GM12892 (cell line): ENCODE results near the gene CELF1.

Source experiments
- DNase-seq: peaks from one replicate; pipeline ENCODE4 v3.0.0; 2011; ENCODE audit not compliant: insufficient read length
- FAIRE-seq: peaks from 2 replicates; lab custom pipeline; 2011; peaks lifted over from hg19 to GRCh38; lab: Jason Lieb, UNC
- POLR2A ChIP-seq: IDR thresholded peaks from 2 replicates; pipeline ENCODE4 v1.6.1; 2011; ENCODE audit warnings: low read depth, low read length, control low read depth
- POLR2AphosphoS5 ChIP-seq: IDR thresholded peaks from 2 replicates; pipeline ENCODE4 v1.6.1; 2011; ENCODE audit warnings: low read depth, low read length, control low read depth
- TAF1 ChIP-seq: IDR thresholded peaks from 2 replicates; pipeline ENCODE4 v1.6.1; 2011; ENCODE audit warnings: low read depth, mild to moderate bottlenecking, control low read depth, low read length, borderline replicate concordance

CELF1 gene

GRCh38 chr11:47488674-47489394 lies 64.1 kb downstream of the CELF1 start:
- no peak for TF ChIP-seq POLR2A
- no peak for TF ChIP-seq POLR2AphosphoS5
- no peak for TF ChIP-seq TAF1
- DNase-seq (no peak), FAIRE-seq (peak; percentile 36)

DNA sequence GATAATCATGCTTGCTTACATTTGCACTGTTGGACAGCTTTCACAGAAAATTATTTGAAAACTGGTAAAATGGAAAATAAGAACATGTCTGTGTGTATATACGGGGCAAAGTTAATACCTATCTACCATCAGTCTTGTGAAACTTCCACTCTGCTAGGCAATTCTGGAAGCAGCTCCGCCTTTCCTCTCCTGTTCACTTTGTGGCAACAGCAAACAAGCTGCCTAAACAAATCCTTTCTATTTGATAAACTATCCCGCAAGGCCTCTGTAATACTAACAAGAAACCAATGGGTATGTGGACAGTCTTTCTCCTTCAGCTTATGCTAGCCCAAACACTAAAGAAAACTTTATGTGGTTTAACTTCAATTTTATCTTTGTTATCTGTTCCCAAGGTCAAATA lies 64.8 kb downstream of the CELF1 start:
- TF ChIP-seq TAF1, result no peak
- no peak for TF ChIP-seq POLR2A
- TF ChIP-seq POLR2AphosphoS5, result no peak
- FAIRE-seq (no peak), DNase-seq (no peak)

DNA sequence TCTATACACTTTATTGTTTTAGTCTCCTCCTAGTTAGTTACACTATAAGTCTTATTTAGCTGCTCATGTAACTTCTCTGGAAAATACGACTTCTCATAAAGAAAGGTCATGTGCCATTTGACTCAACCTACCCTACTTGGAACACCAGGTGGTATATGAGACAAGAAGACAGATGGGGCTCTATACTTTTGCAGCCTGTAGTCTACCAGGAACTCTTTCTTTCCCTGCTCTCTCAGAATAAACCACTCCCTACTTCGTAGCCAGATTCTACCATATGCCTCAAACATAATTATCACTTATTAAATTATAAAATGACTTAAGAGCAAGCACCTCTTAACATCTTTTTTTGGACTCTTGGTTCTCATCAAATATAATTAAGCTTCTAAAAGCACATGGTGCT lies 65.5 kb downstream of the CELF1 start:
- no peak for TF ChIP-seq TAF1
- TF ChIP-seq POLR2AphosphoS5, result no peak
- TF ChIP-seq POLR2A, result no peak
- DNase-seq (no peak), FAIRE-seq (no peak)

DNA sequence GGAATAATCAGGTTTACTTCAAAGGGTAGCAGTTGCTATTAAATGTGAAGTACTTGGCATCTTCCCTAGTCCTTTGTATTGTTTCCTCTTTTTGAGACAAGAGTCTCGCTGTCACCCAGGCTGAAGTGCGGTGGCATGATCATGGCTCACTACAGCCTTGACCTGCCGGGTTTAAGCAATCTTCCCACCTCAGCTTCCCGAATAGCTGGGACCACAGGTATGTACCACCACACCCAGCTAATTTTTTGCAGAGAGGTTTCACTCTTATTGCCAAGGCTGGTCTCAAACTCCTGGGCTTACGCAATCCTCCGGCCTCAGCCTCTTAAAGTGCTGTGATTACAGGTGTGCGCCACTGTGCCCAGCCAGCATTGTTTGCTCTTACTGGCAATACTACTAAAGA lies 67.8 kb downstream of the CELF1 start:
- DNase-seq (no peak), FAIRE-seq (no peak)
- no peak for TF ChIP-seq POLR2AphosphoS5
- TF ChIP-seq POLR2A, result no peak
- no peak for TF ChIP-seq TAF1

DNA sequence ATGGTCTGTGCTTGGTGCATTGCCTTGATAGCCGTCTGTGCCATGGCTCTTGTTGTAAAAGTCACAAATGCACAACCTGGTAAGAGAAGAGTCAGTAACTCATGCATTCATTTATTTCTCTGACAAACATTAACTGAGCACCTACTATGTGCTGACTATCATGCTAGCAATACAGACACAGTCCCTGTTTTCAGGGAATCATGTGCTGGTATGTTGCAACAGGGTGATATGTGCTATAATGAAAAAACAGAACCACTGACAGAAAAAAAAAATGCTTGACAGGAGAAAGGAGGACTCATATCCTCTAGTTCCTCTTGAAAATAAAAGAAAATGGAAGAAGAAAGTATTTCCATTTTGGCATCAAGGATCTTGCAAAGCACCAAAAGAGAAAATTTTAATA lies 69.5 kb downstream of the CELF1 start:
- no peak for TF ChIP-seq TAF1
- TF ChIP-seq POLR2AphosphoS5, result no peak
- no peak for TF ChIP-seq POLR2A
- no peak for FAIRE-seq
- no peak for DNase-seq

DNA sequence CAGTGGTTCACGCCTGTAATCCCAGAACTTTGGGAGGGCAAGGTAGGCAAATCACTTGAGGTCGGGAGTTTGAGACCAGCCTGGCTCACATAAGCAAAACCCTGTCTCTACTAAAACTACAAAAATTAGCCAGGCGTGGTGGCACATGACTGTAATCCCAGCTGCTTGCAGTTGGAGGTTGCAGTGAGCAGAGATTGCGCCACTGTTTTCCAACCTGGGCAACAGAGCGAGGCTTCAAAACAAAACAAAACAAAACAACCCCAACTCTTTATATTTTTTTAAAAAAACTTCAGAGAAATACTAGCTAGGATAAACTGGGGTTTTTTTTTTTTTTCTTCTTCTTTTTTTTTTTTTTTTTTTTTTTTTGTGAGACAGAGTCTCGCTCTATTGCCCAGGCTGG lies 72.2 kb downstream of the CELF1 start:
- no peak for FAIRE-seq

GRCh38 chr11:47478651-47479329 lies 74.1 kb downstream of the CELF1 start:
- DNase-seq (no peak), FAIRE-seq (no peak)
- TF ChIP-seq TAF1 (no peak), POLR2A (no peak), POLR2AphosphoS5 (no peak)

More for the DNA sequence above, 72.2 kb downstream of the CELF1 start:
- DNase-seq, result no peak
- no peak for TF ChIP-seq POLR2A
- TF ChIP-seq TAF1, result no peak
- no peak for TF ChIP-seq POLR2AphosphoS5

DNA sequence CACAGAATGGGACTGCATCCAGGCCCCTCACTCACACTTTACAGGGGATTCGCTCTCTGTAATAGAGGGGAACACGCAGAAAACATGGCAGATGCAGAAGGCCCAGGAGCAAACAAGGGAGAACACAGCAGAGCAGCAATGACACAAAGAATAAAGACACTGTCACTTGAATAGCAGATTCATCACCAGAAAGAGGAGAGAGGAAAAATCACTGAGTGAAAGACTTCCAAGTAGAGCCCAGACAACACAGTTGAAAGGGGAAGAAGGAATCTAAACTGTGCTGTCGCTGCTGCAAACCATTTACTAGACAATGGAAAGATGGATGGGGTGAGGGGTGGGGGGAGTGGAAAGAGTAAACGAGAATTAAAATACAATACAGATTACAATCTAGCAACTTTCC lies 75.2 kb downstream of the CELF1 start:
- FAIRE-seq (no peak), DNase-seq (no peak)
- TF ChIP-seq TAF1 (no peak), POLR2A (no peak), POLR2AphosphoS5 (no peak)

GRCh38 chr11:47477323-47477722 lies 75.6 kb downstream of the CELF1 start:
- TF ChIP-seq POLR2A, result no peak
- TF ChIP-seq POLR2AphosphoS5, result no peak
- TF ChIP-seq TAF1, result no peak
- DNase-seq (no peak), FAIRE-seq (no peak)

DNA sequence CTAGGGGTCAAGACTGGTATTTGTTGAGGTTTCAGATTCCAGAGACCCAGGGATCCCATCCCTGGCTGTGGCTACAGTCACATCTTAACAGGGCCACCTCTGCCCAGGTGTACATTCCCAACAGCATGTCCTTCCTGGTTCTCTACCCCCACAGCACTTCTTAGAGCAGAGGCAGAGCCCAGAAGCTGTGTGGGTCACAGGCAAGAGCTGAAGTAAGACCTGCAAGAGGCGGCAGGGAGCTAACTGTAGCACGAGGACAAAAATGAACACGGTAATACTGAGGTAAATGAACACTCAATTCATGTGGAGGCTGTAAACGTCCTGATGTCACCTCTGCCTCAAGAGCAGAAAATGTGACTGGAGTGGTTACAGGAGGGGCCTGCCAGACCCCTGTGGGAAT lies 82.3 kb downstream of the CELF1 start:
- TF ChIP-seq POLR2A, result no peak
- TF ChIP-seq POLR2AphosphoS5, result no peak
- TF ChIP-seq TAF1, result no peak
- FAIRE-seq (no peak), DNase-seq (no peak)

GRCh38 chr11:47469361-47470179 lies 83.4 kb downstream of the CELF1 start:
- DNase-seq (no peak), FAIRE-seq (no peak)
- TF ChIP-seq POLR2AphosphoS5 (no peak), TAF1 (no peak), POLR2A (no peak)
